Transverse colon (tissue), 4 donors: Measurements from ENCODE around the gene TSC22D4.

Experiments
- EP300 ChIP-seq: sonication (generic); formaldehyde crosslinking; IDR thresholded peaks from one replicate; pipeline ENCODE4 v1.6.1; 2017; ENCODE audit warnings: antibody characterized with exemption, low read depth
- POLR2A ChIP-seq: fragments of 450-650 bp; IDR thresholded peaks from one replicate; pipeline ENCODE4 v1.6.1; 2016; ENCODE audit warnings: antibody characterized with exemption, mild to moderate bottlenecking, moderate library complexity
- POLR2AphosphoS5 ChIP-seq, 3 donors: sonication (generic); formaldehyde crosslinking; IDR thresholded peaks; one replicate each; pipeline ENCODE4 v1.6.1; 2016; ENCODE audit warnings: antibody characterized with exemption in 3 of 3
- TF ChIP-seq, protein P1 (sequence below), 5 experiments: fragments of 200-600 bp in 3 of 5; fragments of 450-650 bp in 2 of 5; sonication (generic) in 3 of 5; IDR thresholded peaks; 1 replicate in 2 of 5; 2 replicates in 3 of 5; pipeline ENCODE4 v1.5.1; 2016 to 2017; ENCODE audit warnings: antibody characterized with exemption in 5 of 5, inconsistent platforms in 3 of 5, mild to moderate bottlenecking in 2 of 5, moderate library complexity in 1 of 5

DNA sequence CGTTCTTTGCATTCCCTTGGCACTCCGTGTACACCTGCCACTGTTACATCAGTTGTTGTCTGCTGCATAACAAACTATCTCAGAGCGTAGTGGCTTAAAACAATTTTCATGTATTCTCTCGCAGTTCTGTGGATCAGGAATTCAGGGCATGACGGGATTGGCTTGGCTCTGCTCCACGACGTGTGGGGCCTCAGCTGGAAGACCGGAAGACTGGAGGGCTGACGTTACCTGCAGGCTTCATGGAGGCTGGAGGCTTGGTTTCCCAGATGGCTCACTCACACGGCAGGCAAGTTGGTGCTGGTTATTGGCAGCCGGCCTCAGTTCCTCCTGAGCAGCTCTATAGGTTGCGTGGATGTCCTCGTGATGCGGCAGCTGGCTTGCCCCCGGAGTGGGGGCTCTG, 30.2 kb upstream of the TSC22D4 start:
- TF ChIP-seq POLR2A (no peak), POLR2AphosphoS5 (IDR thresholded peaks at IDR 0.05) (no peak), EP300 (no peak)
- TF ChIP-seq, protein P1, sequence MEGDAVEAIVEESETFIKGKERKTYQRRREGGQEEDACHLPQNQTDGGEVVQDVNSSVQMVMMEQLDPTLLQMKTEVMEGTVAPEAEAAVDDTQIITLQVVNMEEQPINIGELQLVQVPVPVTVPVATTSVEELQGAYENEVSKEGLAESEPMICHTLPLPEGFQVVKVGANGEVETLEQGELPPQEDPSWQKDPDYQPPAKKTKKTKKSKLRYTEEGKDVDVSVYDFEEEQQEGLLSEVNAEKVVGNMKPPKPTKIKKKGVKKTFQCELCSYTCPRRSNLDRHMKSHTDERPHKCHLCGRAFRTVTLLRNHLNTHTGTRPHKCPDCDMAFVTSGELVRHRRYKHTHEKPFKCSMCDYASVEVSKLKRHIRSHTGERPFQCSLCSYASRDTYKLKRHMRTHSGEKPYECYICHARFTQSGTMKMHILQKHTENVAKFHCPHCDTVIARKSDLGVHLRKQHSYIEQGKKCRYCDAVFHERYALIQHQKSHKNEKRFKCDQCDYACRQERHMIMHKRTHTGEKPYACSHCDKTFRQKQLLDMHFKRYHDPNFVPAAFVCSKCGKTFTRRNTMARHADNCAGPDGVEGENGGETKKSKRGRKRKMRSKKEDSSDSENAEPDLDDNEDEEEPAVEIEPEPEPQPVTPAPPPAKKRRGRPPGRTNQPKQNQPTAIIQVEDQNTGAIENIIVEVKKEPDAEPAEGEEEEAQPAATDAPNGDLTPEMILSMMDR (IDR thresholded peaks at IDR 0.05): no peak
